ENCODE measurements around the gene PTPN11.

- TF ChIP-seq TAF1 (conservative IDR thresholded peaks at IDR 0.05) (no peak), ZBTB33 (IDR thresholded peaks at IDR 0.05) (no peak), CTCF (IDR thresholded peaks at IDR 0.05; ENCODE audit: low read depth, low read length, missing input control) (no peak), SP1 (IDR thresholded peaks at IDR 0.05) (no peak), GABPA (IDR thresholded peaks at IDR 0.05 in 1 of 2, conservative IDR thresholded peaks at IDR 0.05 in 1 of 2) (no peak), REST (IDR thresholded peaks at IDR 0.05) (no peak), MAX (IDR thresholded peaks at IDR 0.05) (no peak), YY1 (IDR thresholded peaks at IDR 0.05) (no peak), RXRA (IDR thresholded peaks at IDR 0.05) (no peak)
Measured at GRCh38 chr12:112506513-112507166, 87.9 kb downstream of the PTPN11 start.

Data from liver (tissue), 3 donors.